ENCODE results near the gene FAM25A. TPM values are rescaled to one million over a fixed set of nuclear protein-coding genes. Genes with fewer than 3 reads are reported as not detected.

Gene FAM25A
- polyA plus RNA-seq, 1 donor from 2014 or later, result not detected

- Histone ChIP-seq H3K9me2 (ENCODE audit: insufficient read depth, low read length) (no peaks in the 10 kb centered on the region), H3K36me3 (ENCODE audit: insufficient read depth, low read length) (peaks cover 8% of the 10 kb centered on the region), H3K79me2 (replicated peaks; ENCODE audit: insufficient read depth, low read length) (no peaks in the 10 kb centered on the region), H3K27me3 (ENCODE audit: insufficient read depth, low read depth, low read length) (no peaks in the 10 kb centered on the region), H3K4me2 (ENCODE audit: low read length) (no peak overlapping the region), H4K20me1 (ENCODE audit: insufficient read depth) (no peaks in the 10 kb centered on the region), H3K9ac (ENCODE audit: low read length) (no peak overlapping the region), H3K9me3 (ENCODE audit: low read length) (no peaks in the 10 kb centered on the region), H3K27ac (ENCODE audit: low read length) (no peak overlapping the region), H3K4me3 (ENCODE audit: low read length) (no peak overlapping the region), H2AFZ (ENCODE audit: low read depth, low read length) (no peak overlapping the region), H3F3A (ENCODE audit: insufficient read depth, low read length, poor library complexity, severe bottlenecking) (no peaks in the 10 kb centered on the region)
- no peak for TF ChIP-seq POLR2AphosphoS5 (IDR thresholded peaks at IDR 0.05)
- TF ChIP-seq EP300 (conservative IDR thresholded peaks at IDR 0.05; ENCODE audit: poor library complexity, severe bottlenecking), result no peak
- no peak for TF ChIP-seq EZH2 (IDR thresholded peaks at IDR 0.05; ENCODE audit: borderline replicate concordance, insufficient read depth, low read length, poor library complexity, severe bottlenecking)
- TF ChIP-seq CTCF (IDR thresholded peaks at IDR 0.05; ENCODE audit: poor library complexity, severe bottlenecking), result no peak
- no peak for TF ChIP-seq SMC3 (conservative IDR thresholded peaks at IDR 0.05; ENCODE audit: poor library complexity)
- no peak for TF ChIP-seq RAD21 (conservative IDR thresholded peaks at IDR 0.05)
- no peak for TF ChIP-seq MXI1 (conservative IDR thresholded peaks at IDR 0.05; ENCODE audit: poor library complexity, severe bottlenecking)
- TF ChIP-seq TAF1 (IDR thresholded peaks at IDR 0.05; ENCODE audit: low read depth), result no peak
- no peak for TF ChIP-seq REST (IDR thresholded peaks at IDR 0.05; ENCODE audit: borderline replicate concordance)
Measured at GRCh38 chr10:87053111-87053510, 33.0 kb downstream of the FAM25A start.

GRCh38 chr10:87053577-87054181, 33.6 kb downstream of the FAM25A start:
- H3K27ac ChIP-seq (ENCODE audit: low read length), result no peak overlapping the region
- no peaks in the 10 kb centered on the region for H3K9me3 ChIP-seq (ENCODE audit: low read length)

More at GRCh38 chr10:87053577-87054181, 33.6 kb downstream of the FAM25A start:
- H3K36me3 ChIP-seq (ENCODE audit: insufficient read depth, low read length), result peaks cover 8% of the 10 kb centered on the region
- no peak overlapping the region for H3K9ac ChIP-seq (ENCODE audit: low read length)
- no peaks in the 10 kb centered on the region for H4K20me1 ChIP-seq (ENCODE audit: insufficient read depth)
- no peaks in the 10 kb centered on the region for H3F3A ChIP-seq (ENCODE audit: insufficient read depth, low read length, poor library complexity, severe bottlenecking)
- H3K4me2 ChIP-seq (ENCODE audit: low read length), result no peak overlapping the region
- no peaks in the 10 kb centered on the region for H3K79me2 ChIP-seq (replicated peaks; ENCODE audit: insufficient read depth, low read length)
- no peaks in the 10 kb centered on the region for H3K9me2 ChIP-seq (ENCODE audit: insufficient read depth, low read length)
- H3K4me3 ChIP-seq (ENCODE audit: low read length), result no peak overlapping the region
- no peaks in the 10 kb centered on the region for H3K27me3 ChIP-seq (ENCODE audit: insufficient read depth, low read depth, low read length)
- H2AFZ ChIP-seq (ENCODE audit: low read depth, low read length), result no peak overlapping the region
- TF ChIP-seq POLR2AphosphoS5 (IDR thresholded peaks at IDR 0.05) (no peak), EP300 (conservative IDR thresholded peaks at IDR 0.05; ENCODE audit: poor library complexity, severe bottlenecking) (no peak), CTCF (IDR thresholded peaks at IDR 0.05; ENCODE audit: poor library complexity, severe bottlenecking) (no peak), TAF1 (IDR thresholded peaks at IDR 0.05; ENCODE audit: low read depth) (no peak), SMC3 (conservative IDR thresholded peaks at IDR 0.05; ENCODE audit: poor library complexity) (no peak), REST (IDR thresholded peaks at IDR 0.05; ENCODE audit: borderline replicate concordance) (no peak), EZH2 (IDR thresholded peaks at IDR 0.05; ENCODE audit: borderline replicate concordance, insufficient read depth, low read length, poor library complexity, severe bottlenecking) (no peak), MXI1 (conservative IDR thresholded peaks at IDR 0.05; ENCODE audit: poor library complexity, severe bottlenecking) (no peak), RAD21 (conservative IDR thresholded peaks at IDR 0.05) (no peak)
